Activated CD8-positive, alpha-beta T cell treated with anti-CD3 and anti-CD28 coated beads for 36 hours (primary cell): ENCODE measurements around the gene PRDM10. TPM values are rescaled to one million over a fixed set of nuclear protein-coding genes. Genes with fewer than 3 reads are reported as not detected.

Experiments used
- ATAC-seq: fragments of 200-7000 bp; cut with Tn5 transposase; one replicate; pipeline ENCODE4 v1.10.0; 2021; ENCODE audit warnings: mild to moderate bottlenecking, moderate library complexity
- CTCF ChIA-PET: fragments of 350-600 bp; sonication (Branson Sonifier 250); formaldehyde crosslinking; loops from one replicate; lab custom pipeline; 2021; ENCODE audit warnings: antibody characterized with exemption; lab: Charles Lee
- POLR2A ChIA-PET: fragments of 350-600 bp; sonication (Branson Sonifier 250); formaldehyde crosslinking; loops from one replicate; lab custom pipeline; 2021; ENCODE audit warnings: antibody characterized with exemption; lab: Charles Lee
- DNase-seq: peaks from one replicate; pipeline ENCODE4 v3.0.0-alpha.2; 2020
- H3K27ac Mint-ChIP-seq: one replicate; pipeline ENCODE4 v1.8.0; 2021; ENCODE audit warnings: mild to moderate bottlenecking, mixed read lengths
- H3K27me3 Mint-ChIP-seq: one replicate; pipeline ENCODE4 v1.8.0; 2021; ENCODE audit warnings: mixed read lengths
- H3K36me3 Mint-ChIP-seq: one replicate; pipeline ENCODE4 v1.8.0; 2021; ENCODE audit warnings: low read depth, mixed read lengths
- H3K4me1 Mint-ChIP-seq: one replicate; pipeline ENCODE4 v1.8.0; 2021; ENCODE audit warnings: low read depth, mixed read lengths
- H3K4me3 Mint-ChIP-seq: one replicate; pipeline ENCODE4 v1.8.0; 2021; ENCODE audit warnings: mild to moderate bottlenecking, moderate library complexity, mixed read lengths
- H3K9me3 Mint-ChIP-seq: one replicate; pipeline ENCODE4 v1.8.0; 2021; ENCODE audit warnings: mixed read lengths
- intact Hi-C: fragments of 100-400 bp; cut with micrococcal nuclease; formaldehyde crosslinking; loops from one replicate; pipeline ENCODE4 v1.10.0; 2022
- total RNA-seq, 2 experiments: library from RNA; stranded (reverse); gene quantifications; one replicate each; pipeline ENCODE4 v1.2.3, GENCODE V29; 2021
- TF ChIP-seq, protein P1 (sequence below): fragments of 200-600 bp; IDR thresholded peaks from one replicate; pipeline ENCODE4 v1.8.0; 2022; ENCODE audit warnings: antibody characterized with exemption, mild to moderate bottlenecking

The PRDM10 gene
- total RNA-seq, 2 experiments from 2014 or later = 15.6 to 18.8 TPM

DNA sequence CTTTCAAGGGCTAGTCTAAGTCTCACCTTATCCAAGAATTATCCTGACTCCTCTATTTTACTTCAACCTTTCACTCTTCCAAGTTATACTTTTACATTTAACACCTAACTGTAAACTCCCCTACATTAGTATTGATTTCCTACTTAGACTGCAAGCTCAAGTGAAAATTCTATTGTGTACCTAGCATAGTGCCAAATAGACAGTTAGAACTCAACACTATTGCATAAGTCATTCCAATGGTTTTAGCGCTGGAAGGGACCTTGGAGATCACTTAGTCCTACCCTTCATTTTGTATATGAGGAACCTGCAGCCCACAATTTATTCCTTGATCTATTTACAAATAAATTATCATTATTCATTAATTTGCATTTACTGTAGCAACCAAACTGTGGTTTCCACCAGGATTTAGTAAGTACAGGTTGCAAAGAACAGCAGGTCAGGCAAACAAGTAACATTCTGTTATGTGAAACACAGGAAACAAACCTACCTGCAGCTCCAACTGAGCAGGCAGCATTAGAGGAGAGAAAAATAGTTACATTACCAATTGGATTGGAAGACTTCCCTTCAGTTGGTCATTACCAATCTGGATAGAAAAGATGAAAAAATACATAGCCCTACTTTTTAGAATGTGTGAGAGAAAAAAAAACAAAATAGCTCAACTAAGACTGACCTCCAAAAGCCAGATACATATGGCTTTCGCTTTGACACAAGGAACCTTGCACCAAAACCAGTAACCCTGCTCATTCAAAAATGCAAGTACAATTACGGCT lies 73.5 kb downstream of the PRDM10 start:
- H3K27me3 Mint-ChIP-seq = no peaks in the 10 kb centered on the region
- POLR2A ChIA-PET = interaction anchor here (1.1 kb wide), 1 partner anchor 203 kb away, joined by 3 read pairs; no protein-coding TSS in a partner anchor
- DNase-seq (no peak), ATAC-seq (no peak)
- CTCF ChIA-PET = interaction anchor here (3.8 kb wide), 1 partner anchor 202 kb away, joined by 16 read pairs; no protein-coding TSS in a partner anchor
- no peak overlapping the region for H3K4me3 Mint-ChIP-seq
- TF ChIP-seq, protein P1, sequence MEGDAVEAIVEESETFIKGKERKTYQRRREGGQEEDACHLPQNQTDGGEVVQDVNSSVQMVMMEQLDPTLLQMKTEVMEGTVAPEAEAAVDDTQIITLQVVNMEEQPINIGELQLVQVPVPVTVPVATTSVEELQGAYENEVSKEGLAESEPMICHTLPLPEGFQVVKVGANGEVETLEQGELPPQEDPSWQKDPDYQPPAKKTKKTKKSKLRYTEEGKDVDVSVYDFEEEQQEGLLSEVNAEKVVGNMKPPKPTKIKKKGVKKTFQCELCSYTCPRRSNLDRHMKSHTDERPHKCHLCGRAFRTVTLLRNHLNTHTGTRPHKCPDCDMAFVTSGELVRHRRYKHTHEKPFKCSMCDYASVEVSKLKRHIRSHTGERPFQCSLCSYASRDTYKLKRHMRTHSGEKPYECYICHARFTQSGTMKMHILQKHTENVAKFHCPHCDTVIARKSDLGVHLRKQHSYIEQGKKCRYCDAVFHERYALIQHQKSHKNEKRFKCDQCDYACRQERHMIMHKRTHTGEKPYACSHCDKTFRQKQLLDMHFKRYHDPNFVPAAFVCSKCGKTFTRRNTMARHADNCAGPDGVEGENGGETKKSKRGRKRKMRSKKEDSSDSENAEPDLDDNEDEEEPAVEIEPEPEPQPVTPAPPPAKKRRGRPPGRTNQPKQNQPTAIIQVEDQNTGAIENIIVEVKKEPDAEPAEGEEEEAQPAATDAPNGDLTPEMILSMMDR = no peak
- H3K27ac Mint-ChIP-seq = no peak overlapping the region
- no peaks in the 10 kb centered on the region for H3K9me3 Mint-ChIP-seq
- H3K36me3 Mint-ChIP-seq = peaks cover 7% of the 10 kb centered on the region
- no peaks in the 10 kb centered on the region for H3K4me1 Mint-ChIP-seq
- intact Hi-C loops = no loop called here

GRCh38 chr11:129922674-129923073 lies 80.0 kb downstream of the PRDM10 start:
- no peak for DNase-seq
- TF ChIP-seq, protein P1 = no peak
- H3K27me3 Mint-ChIP-seq = no peaks in the 10 kb centered on the region
- ChIA-PET POLR2A (no interaction called here), CTCF (interaction anchor here (0.6 to 9.8 kb wide), 17 partner anchors 10 to 223 kb away, joined by 3 to 178 read pairs (median 4); no protein-coding TSS in a partner anchor)
- ATAC-seq = no peak
- H3K36me3 Mint-ChIP-seq = peaks cover 11% of the 10 kb centered on the region
- no peaks in the 10 kb centered on the region for H3K9me3 Mint-ChIP-seq
- no peak overlapping the region for H3K4me3 Mint-ChIP-seq
- no peak overlapping the region for H3K27ac Mint-ChIP-seq
- intact Hi-C loops = loop anchor here (2.0 to 5.0 kb wide), 2 partner anchors 75 to 210 kb away; no protein-coding TSS in a partner anchor
- peaks cover 6% of the 10 kb centered on the region for H3K4me1 Mint-ChIP-seq

- POLR2A ChIA-PET = no interaction called here
- ATAC-seq (no peak), DNase-seq (no peak)
- Mint-ChIP-seq H3K27me3 (no peaks in the 10 kb centered on the region), H3K4me1 (peaks cover 5% of the 10 kb centered on the region), H3K27ac (no peak overlapping the region), H3K4me3 (no peak overlapping the region), H3K9me3 (no peaks in the 10 kb centered on the region), H3K36me3 (peaks cover 13% of the 10 kb centered on the region)
- CTCF ChIA-PET = no interaction called here
- intact Hi-C loops = no loop called here
- TF ChIP-seq, protein P1 = no peak
Observed at GRCh38 chr11:129918361-129918760, 84.3 kb downstream of the PRDM10 start.

GRCh38 chr11:129917231-129917630 lies 85.4 kb downstream of the PRDM10 start:
- Mint-ChIP-seq H3K27me3 (no peaks in the 10 kb centered on the region), H3K4me3 (no peak overlapping the region), H3K36me3 (peaks cover 12% of the 10 kb centered on the region), H3K27ac (no peak overlapping the region), H3K4me1 (peaks cover 4% of the 10 kb centered on the region), H3K9me3 (no peaks in the 10 kb centered on the region)
- ATAC-seq (no peak), DNase-seq (no peak)
- ChIA-PET POLR2A (no interaction called here), CTCF (interaction anchor here (1.1 to 3.2 kb wide), 2 partner anchors 154 to 214 kb away, joined by 3 to 17 read pairs; no protein-coding TSS in a partner anchor)
- intact Hi-C loops = no loop called here
- TF ChIP-seq, protein P1 = no peak

DNA sequence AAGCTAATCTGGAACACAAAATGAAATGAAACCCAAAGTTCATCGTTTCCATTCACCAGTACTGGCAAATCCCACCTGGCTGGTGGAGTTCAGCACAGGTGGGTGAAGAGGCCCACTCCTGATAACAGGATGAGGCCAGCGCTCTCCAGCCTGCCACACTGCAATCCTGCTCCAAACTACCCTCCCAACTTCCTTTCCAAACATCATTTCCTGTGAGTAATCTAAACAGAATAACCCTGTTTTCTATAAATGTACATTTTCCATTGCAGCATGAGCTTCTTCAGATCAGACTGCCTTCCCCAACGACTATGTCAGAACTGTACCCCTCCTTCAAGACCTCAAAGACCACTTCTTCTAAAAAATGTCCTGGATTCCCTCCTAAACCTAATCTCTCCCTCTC lies 91.3 kb downstream of the PRDM10 start:
- ATAC-seq = no peak
- Mint-ChIP-seq H3K4me1 (peaks cover 5% of the 10 kb centered on the region), H3K36me3 (peaks cover 21% of the 10 kb centered on the region), H3K4me3 (no peak overlapping the region), H3K27ac (peak overlapping the region; percentile 63), H3K27me3 (no peaks in the 10 kb centered on the region), H3K9me3 (no peaks in the 10 kb centered on the region)
- CTCF ChIA-PET = interaction anchor here (1.0 to 1.6 kb wide), 2 partner anchors 12 to 220 kb away, joined by 3 to 6 read pairs; no protein-coding TSS in a partner anchor
- DNase-seq = no peak
- POLR2A ChIA-PET = interaction anchor here (0.6 kb wide), 1 partner anchor 16 kb away, joined by 3 read pairs; the partner anchor contains the start of gene NFRKB
- intact Hi-C loops = no loop called here
- TF ChIP-seq, protein P1 = no peak
